Measurements from ENCODE around the gene SARDH. TPM values are rescaled to one million over a fixed set of nuclear protein-coding genes. Genes with fewer than 3 reads are reported as not detected.

SARDH gene
- total RNA-seq, 2 experiments from 2014 or later: 17.7 to 18.5 TPM

GRCh38 chr9:133680976-133681657, 57.0 kb downstream of the SARDH start:
- peaks cover 77% of the 10 kb centered on the region for H3K4me1 ChIP-seq (ENCODE audit: insufficient read depth, low read length)
- H3K27ac ChIP-seq (ENCODE audit: low read depth in 1 of 2, low read length in 2 of 2): no peak overlapping the region
- ChIA-PET CTCF (no interaction called here), POLR2A (interaction anchor here (0.9 to 2.6 kb wide), 3 partner anchors 16 to 46 kb away, joined by 4 to 10 read pairs (median 5); no protein-coding TSS in a partner anchor)
- H3K4me3 ChIP-seq (ENCODE audit: low read length): no peak overlapping the region
- ATAC-seq (ENCODE audit: poor library complexity) (no peak), DNase-seq (no peak)
- peak overlapping the region; percentile 98 for H3K27ac Mint-ChIP-seq
- intact Hi-C loops (cut with DNase I, micrococcal nuclease): no loop called here
- no peak for TF ChIP-seq CTCF (IDR thresholded peaks at IDR 0.05)
- no peak overlapping the region for H3K4me3 Mint-ChIP-seq
- H3K27me3 ChIP-seq (ENCODE audit: control insufficient read depth in 1 of 2, insufficient read depth in 2 of 2, low read length in 2 of 2): no peaks in the 10 kb centered on the region
- no peaks in the 10 kb centered on the region for H3K9me3 Mint-ChIP-seq
- peaks cover 8% of the 10 kb centered on the region for H3K36me3 ChIP-seq (ENCODE audit: insufficient read depth, low read length)
- peaks cover 62% of the 10 kb centered on the region for H3K4me1 Mint-ChIP-seq (ENCODE audit: low read depth)
- no peaks in the 10 kb centered on the region for H3K9me3 ChIP-seq (ENCODE audit: control insufficient read depth in 1 of 2, insufficient read depth in 1 of 2, low read length in 2 of 2)
- H3K27me3 Mint-ChIP-seq: no peaks in the 10 kb centered on the region
- peaks cover 16% of the 10 kb centered on the region for H3K36me3 Mint-ChIP-seq (ENCODE audit: low read depth)

GRCh38 chr9:133680250-133680975, 57.7 kb downstream of the SARDH start:
- peak overlapping the region; percentile 98 for H3K27ac Mint-ChIP-seq
- Histone ChIP-seq H3K9me3 (ENCODE audit: control insufficient read depth in 1 of 2, insufficient read depth in 1 of 2, low read length in 2 of 2) (no peaks in the 10 kb centered on the region), H3K27ac (ENCODE audit: low read depth in 1 of 2, low read length in 2 of 2) (no peak overlapping the region), H3K4me1 (ENCODE audit: insufficient read depth, low read length) (peaks cover 78% of the 10 kb centered on the region), H3K4me3 (ENCODE audit: low read length) (no peak overlapping the region), H3K36me3 (ENCODE audit: insufficient read depth, low read length) (peaks cover 8% of the 10 kb centered on the region), H3K27me3 (ENCODE audit: control insufficient read depth in 1 of 2, insufficient read depth in 2 of 2, low read length in 2 of 2) (no peaks in the 10 kb centered on the region)
- ATAC-seq (ENCODE audit: poor library complexity) (no peak), DNase-seq (no peak)
- no peak for TF ChIP-seq CTCF (IDR thresholded peaks at IDR 0.05)
- ChIA-PET CTCF (no interaction called here), POLR2A (interaction anchor here (1.4 to 2.6 kb wide), 2 partner anchors 21 to 47 kb away, joined by 5 to 10 read pairs; no protein-coding TSS in a partner anchor)
- peaks cover 64% of the 10 kb centered on the region for H3K4me1 Mint-ChIP-seq (ENCODE audit: low read depth)
- H3K27me3 Mint-ChIP-seq: no peaks in the 10 kb centered on the region
- intact Hi-C loops (cut with DNase I, micrococcal nuclease): no loop called here
- no peak overlapping the region for H3K4me3 Mint-ChIP-seq
- peaks cover 16% of the 10 kb centered on the region for H3K36me3 Mint-ChIP-seq (ENCODE audit: low read depth)
- no peaks in the 10 kb centered on the region for H3K9me3 Mint-ChIP-seq

GRCh38 chr9:133679466-133680061, 58.6 kb downstream of the SARDH start:
- Mint-ChIP-seq H3K36me3 (ENCODE audit: low read depth) (peaks cover 19% of the 10 kb centered on the region), H3K4me1 (ENCODE audit: low read depth) (peaks cover 71% of the 10 kb centered on the region), H3K4me3 (no peak overlapping the region), H3K27ac (peak overlapping the region; percentile 98), H3K9me3 (no peaks in the 10 kb centered on the region), H3K27me3 (no peaks in the 10 kb centered on the region)
- H3K9me3 ChIP-seq (ENCODE audit: control insufficient read depth in 1 of 2, insufficient read depth in 1 of 2, low read length in 2 of 2): no peaks in the 10 kb centered on the region
- peaks cover 8% of the 10 kb centered on the region for H3K36me3 ChIP-seq (ENCODE audit: insufficient read depth, low read length)
- ChIA-PET CTCF (no interaction called here), POLR2A (interaction anchor here (1.2 to 2.6 kb wide), 3 partner anchors 22 to 48 kb away, joined by 3 to 10 read pairs (median 5); no protein-coding TSS in a partner anchor)
- peaks cover 72% of the 10 kb centered on the region for H3K4me1 ChIP-seq (ENCODE audit: insufficient read depth, low read length)
- TF ChIP-seq CTCF (IDR thresholded peaks at IDR 0.05): no peak
- no peak overlapping the region for H3K4me3 ChIP-seq (ENCODE audit: low read length)
- DNase-seq (no peak), ATAC-seq (ENCODE audit: poor library complexity) (no peak)
- no peaks in the 10 kb centered on the region for H3K27me3 ChIP-seq (ENCODE audit: control insufficient read depth in 1 of 2, insufficient read depth in 2 of 2, low read length in 2 of 2)
- intact Hi-C loops (cut with DNase I, micrococcal nuclease): no loop called here
- H3K27ac ChIP-seq (ENCODE audit: low read depth in 1 of 2, low read length in 2 of 2): peak overlapping the region in 1 of 2 donors; percentile 98

Measured in CD4-positive, alpha-beta T cell (primary cell).